Sigmoid colon (tissue), 4 donors: Measurements from ENCODE around the gene PRRC2C.

ENCODE experiments used
- EP300 ChIP-seq, 4 donors: sonication (generic); formaldehyde crosslinking; IDR thresholded peaks; one replicate each; pipeline ENCODE4 v1.6.1; 2017; ENCODE audit warnings: antibody characterized with exemption in 4 of 4
- POLR2A ChIP-seq, 2 donors: fragments of 450-650 bp; IDR thresholded peaks; one replicate each; pipeline ENCODE4 v1.6.1; 2016; ENCODE audit warnings: antibody characterized with exemption in 2 of 2, mild to moderate bottlenecking in 2 of 2, moderate library complexity in 2 of 2
- POLR2AphosphoS5 ChIP-seq, 4 donors: sonication (generic); formaldehyde crosslinking; IDR thresholded peaks; one replicate each; pipeline ENCODE4 v1.6.1; 2017; ENCODE audit warnings: antibody characterized with exemption in 4 of 4
- TF ChIP-seq, protein P1 (sequence below), 4 experiments: fragments of 450-650 bp in 3 of 4; fragments of 200-600 bp in 1 of 4; IDR thresholded peaks; one replicate each; pipeline ENCODE4 v1.5.1; 2016 to 2019; ENCODE audit warnings: antibody characterized with exemption in 4 of 4, mild to moderate bottlenecking in 3 of 4, moderate library complexity in 2 of 4

DNA sequence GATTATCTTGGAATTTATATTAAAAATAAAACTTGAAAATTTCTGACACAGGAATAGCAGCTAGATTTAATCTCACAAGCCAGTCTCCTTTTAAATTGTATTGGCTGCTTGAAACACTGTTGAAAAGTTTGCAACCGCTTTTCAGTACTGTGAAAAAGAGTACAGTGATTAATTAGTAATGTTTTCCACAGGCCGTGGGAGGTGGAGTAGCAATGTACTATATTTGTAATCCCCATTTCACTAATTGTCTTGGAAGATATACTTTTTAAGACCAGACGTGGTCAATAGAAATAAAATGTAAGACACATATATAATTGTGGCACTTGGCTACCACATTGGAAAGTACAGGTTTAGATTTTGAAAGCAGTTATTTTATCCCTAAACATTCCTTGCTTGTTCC lies 95.9 kb downstream of the PRRC2C start:
- TF ChIP-seq, protein P1, sequence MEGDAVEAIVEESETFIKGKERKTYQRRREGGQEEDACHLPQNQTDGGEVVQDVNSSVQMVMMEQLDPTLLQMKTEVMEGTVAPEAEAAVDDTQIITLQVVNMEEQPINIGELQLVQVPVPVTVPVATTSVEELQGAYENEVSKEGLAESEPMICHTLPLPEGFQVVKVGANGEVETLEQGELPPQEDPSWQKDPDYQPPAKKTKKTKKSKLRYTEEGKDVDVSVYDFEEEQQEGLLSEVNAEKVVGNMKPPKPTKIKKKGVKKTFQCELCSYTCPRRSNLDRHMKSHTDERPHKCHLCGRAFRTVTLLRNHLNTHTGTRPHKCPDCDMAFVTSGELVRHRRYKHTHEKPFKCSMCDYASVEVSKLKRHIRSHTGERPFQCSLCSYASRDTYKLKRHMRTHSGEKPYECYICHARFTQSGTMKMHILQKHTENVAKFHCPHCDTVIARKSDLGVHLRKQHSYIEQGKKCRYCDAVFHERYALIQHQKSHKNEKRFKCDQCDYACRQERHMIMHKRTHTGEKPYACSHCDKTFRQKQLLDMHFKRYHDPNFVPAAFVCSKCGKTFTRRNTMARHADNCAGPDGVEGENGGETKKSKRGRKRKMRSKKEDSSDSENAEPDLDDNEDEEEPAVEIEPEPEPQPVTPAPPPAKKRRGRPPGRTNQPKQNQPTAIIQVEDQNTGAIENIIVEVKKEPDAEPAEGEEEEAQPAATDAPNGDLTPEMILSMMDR (IDR thresholded peaks at IDR 0.05) = no peak
- TF ChIP-seq POLR2A (IDR thresholded peaks at IDR 0.05) = no peak
- no peak for TF ChIP-seq POLR2AphosphoS5 (IDR thresholded peaks at IDR 0.05)
- no peak for TF ChIP-seq EP300 (IDR thresholded peaks at IDR 0.05)
